GM23338 (cell line): Measurements from ENCODE around the gene WDR37.

ENCODE experiments used
- EZH2 ChIP-seq: fragments of 200-600 bp; sonication (generic); IDR thresholded peaks from one replicate; pipeline ENCODE4 v1.8.0; 2017; ENCODE audit warnings: antibody characterized with exemption, mild to moderate bottlenecking, low read depth; ENCODE audit not compliant: unreplicated experiment
- EZH2phosphoT487 ChIP-seq: fragments of 200-600 bp; sonication (generic); IDR thresholded peaks from one replicate; pipeline ENCODE4 v1.8.1; 2018; ENCODE audit warnings: antibody characterized with exemption; ENCODE audit not compliant: unreplicated experiment
- JUNB ChIP-seq: IDR thresholded peaks from one replicate; pipeline ENCODE4 v1.6.1; 2016; ENCODE audit warnings: antibody characterized with exemption; ENCODE audit not compliant: unreplicated experiment
- POLR2AphosphoS5 ChIP-seq: IDR thresholded peaks from 2 replicates; pipeline ENCODE4 v1.6.1; 2016; ENCODE audit warnings: antibody characterized with exemption, low read depth
- REST ChIP-seq: IDR thresholded peaks from one replicate; pipeline ENCODE4 v1.6.1; 2018; ENCODE audit warnings: antibody characterized with exemption; ENCODE audit not compliant: unreplicated experiment
- STAT1 ChIP-seq: IDR thresholded peaks from one replicate; pipeline ENCODE4 v1.6.1; 2016; ENCODE audit warnings: antibody characterized with exemption; ENCODE audit not compliant: unreplicated experiment
- ZNF114 ChIP-seq: fragments of 250-450 bp; sonication (Bioruptor Pico); IDR thresholded peaks from 2 replicates; pipeline ENCODE4 v1.5.0; 2020; ENCODE audit warnings: mild to moderate bottlenecking, moderate library complexity
- TF ChIP-seq, protein P1 (sequence below), 2 experiments: fragments of 200-600 bp in 1 of 2; sonication (generic) in 1 of 2; conservative IDR thresholded peaks; 2 replicates each; pipeline versions ENCODE4 v1.5.1 to v1.6.1; 2016 to 2017; ENCODE audit warnings: antibody characterized with exemption in 2 of 2, low read depth in 2 of 2, mild to moderate bottlenecking in 2 of 2, moderate library complexity in 1 of 2

DNA sequence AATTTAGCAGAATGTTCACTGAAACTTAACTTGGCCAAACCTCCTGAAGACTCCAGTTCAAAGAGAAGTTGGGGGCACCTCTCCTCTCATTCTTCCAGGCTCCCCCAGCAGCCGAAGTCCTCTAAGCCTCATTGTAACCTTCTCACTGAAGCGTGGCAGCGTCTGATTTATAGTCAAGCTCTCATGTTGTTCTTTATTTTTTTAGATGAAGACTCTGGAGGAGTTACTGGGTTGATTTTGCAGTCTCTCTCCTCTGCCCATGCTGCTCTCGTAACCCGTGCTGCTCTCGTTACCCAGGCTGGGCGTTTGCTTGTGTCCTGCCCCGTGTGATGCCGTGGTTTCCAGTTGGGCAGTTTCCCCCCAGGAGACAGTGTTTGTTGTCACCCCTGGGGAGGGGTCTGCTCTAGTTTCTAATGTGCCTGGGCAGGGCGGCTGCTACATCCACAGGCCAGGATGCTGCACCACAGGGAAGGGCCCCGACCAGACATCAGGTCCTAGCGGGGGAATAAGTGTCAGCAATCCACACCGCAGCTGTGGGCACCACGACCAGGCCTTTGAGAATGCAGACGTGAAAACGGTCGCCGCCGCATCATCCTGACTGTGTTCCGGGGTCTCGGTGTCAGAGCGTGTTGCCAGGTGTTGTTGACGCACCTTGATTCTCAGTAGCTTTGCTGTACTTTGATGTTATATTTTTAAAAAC lies 65.2 kb downstream of the WDR37 start:
- TF ChIP-seq EZH2 (no peak), ZNF114 (CRISPR knock-in tag) (no peak), EZH2phosphoT487 (no peak), POLR2AphosphoS5 (no peak), STAT1 (no peak), REST (no peak), JUNB (no peak)
- TF ChIP-seq, protein P1, sequence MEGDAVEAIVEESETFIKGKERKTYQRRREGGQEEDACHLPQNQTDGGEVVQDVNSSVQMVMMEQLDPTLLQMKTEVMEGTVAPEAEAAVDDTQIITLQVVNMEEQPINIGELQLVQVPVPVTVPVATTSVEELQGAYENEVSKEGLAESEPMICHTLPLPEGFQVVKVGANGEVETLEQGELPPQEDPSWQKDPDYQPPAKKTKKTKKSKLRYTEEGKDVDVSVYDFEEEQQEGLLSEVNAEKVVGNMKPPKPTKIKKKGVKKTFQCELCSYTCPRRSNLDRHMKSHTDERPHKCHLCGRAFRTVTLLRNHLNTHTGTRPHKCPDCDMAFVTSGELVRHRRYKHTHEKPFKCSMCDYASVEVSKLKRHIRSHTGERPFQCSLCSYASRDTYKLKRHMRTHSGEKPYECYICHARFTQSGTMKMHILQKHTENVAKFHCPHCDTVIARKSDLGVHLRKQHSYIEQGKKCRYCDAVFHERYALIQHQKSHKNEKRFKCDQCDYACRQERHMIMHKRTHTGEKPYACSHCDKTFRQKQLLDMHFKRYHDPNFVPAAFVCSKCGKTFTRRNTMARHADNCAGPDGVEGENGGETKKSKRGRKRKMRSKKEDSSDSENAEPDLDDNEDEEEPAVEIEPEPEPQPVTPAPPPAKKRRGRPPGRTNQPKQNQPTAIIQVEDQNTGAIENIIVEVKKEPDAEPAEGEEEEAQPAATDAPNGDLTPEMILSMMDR (conservative IDR thresholded peaks at IDR 0.05; ENCODE audit: low read depth in 2 of 2): no peak
